Measurements from ENCODE around the gene ONECUT3.
A peak's percentile ranks its signal among the peaks of the same experiment; 100 is the strongest.

ONECUT3 gene

GRCh38 chr19:1765904-1766799 lies 12.8 kb downstream of the ONECUT3 start:
- no peak overlapping the region for H3K27ac ChIP-seq
- DNase-seq (ENCODE audit: low read depth, low spot score) = no peak

GRCh38 chr19:1766800-1767352 lies 13.6 kb downstream of the ONECUT3 start:
- no peak for DNase-seq (ENCODE audit: low read depth, low spot score)

GRCh38 chr19:1767464-1767933 lies 14.2 kb downstream of the ONECUT3 start:
- no peak overlapping the region for H3K27ac ChIP-seq
- DNase-seq (ENCODE audit: low read depth, low spot score) = no peak

More at GRCh38 chr19:1766800-1767352, 13.6 kb downstream of the ONECUT3 start:
- no peak overlapping the region for H3K27ac ChIP-seq

GRCh38 chr19:1768248-1768647 lies 14.9 kb downstream of the ONECUT3 start:
- no peak for DNase-seq (ENCODE audit: low read depth, low spot score)
- H3K27ac ChIP-seq = no peak overlapping the region

GRCh38 chr19:1768918-1769644 lies 15.8 kb downstream of the ONECUT3 start:
- no peak for DNase-seq (ENCODE audit: low read depth, low spot score)
- H3K27ac ChIP-seq = no peak overlapping the region

GRCh38 chr19:1769645-1769985 lies 16.3 kb downstream of the ONECUT3 start:
- H3K27ac ChIP-seq = no peak overlapping the region
- no peak for DNase-seq (ENCODE audit: low read depth, low spot score)

GRCh38 chr19:1770866-1771576 lies 17.7 kb downstream of the ONECUT3 start:
- H3K27ac ChIP-seq = no peak overlapping the region
- DNase-seq (ENCODE audit: low read depth, low spot score) = no peak

- DNase-seq (ENCODE audit: low read depth, low spot score) = peak; percentile 89
- peak overlapping the region; percentile 66 for H3K27ac ChIP-seq
These were observed 19.9 kb downstream of the ONECUT3 start for GRCh38 chr19:1773184-1773583.

- no peak overlapping the region for H3K27ac ChIP-seq
- no peak for DNase-seq (ENCODE audit: low read depth, low spot score)
These were observed 21.9 kb downstream of the ONECUT3 start for GRCh38 chr19:1774989-1775772.

- no peak overlapping the region for H3K27ac ChIP-seq
These were observed 22.8 kb downstream of the ONECUT3 start for GRCh38 chr19:1775951-1776605.

GRCh38 chr19:1776606-1777147 lies 23.4 kb downstream of the ONECUT3 start:
- no peak overlapping the region for H3K27ac ChIP-seq
- no peak for DNase-seq (ENCODE audit: low read depth, low spot score)

More at GRCh38 chr19:1775951-1776605, 22.8 kb downstream of the ONECUT3 start:
- DNase-seq (ENCODE audit: low read depth, low spot score) = no peak

GRCh38 chr19:1777149-1777548 lies 23.8 kb downstream of the ONECUT3 start:
- no peak for DNase-seq (ENCODE audit: low read depth, low spot score)
- H3K27ac ChIP-seq = no peak overlapping the region

- no peak overlapping the region for H3K27ac ChIP-seq
These were observed 26.3 kb downstream of the ONECUT3 start for GRCh38 chr19:1779574-1779973.

GRCh38 chr19:1780272-1780958 lies 27.1 kb downstream of the ONECUT3 start:
- DNase-seq (ENCODE audit: low read depth, low spot score) = no peak
- H3K27ac ChIP-seq = no peak overlapping the region

More at GRCh38 chr19:1779574-1779973, 26.3 kb downstream of the ONECUT3 start:
- no peak for DNase-seq (ENCODE audit: low read depth, low spot score)

GRCh38 chr19:1782521-1782920 lies 29.2 kb downstream of the ONECUT3 start:
- no peak for DNase-seq (ENCODE audit: low read depth, low spot score)
- H3K27ac ChIP-seq = no peak overlapping the region

- H3K27ac ChIP-seq = no peak overlapping the region
- DNase-seq (ENCODE audit: low read depth, low spot score) = no peak
These were observed 30.0 kb downstream of the ONECUT3 start for GRCh38 chr19:1783354-1783753.

- DNase-seq (ENCODE audit: low read depth, low spot score) = no peak
- H3K27ac ChIP-seq = no peak overlapping the region
These were observed 30.6 kb downstream of the ONECUT3 start for GRCh38 chr19:1783874-1784273.

GRCh38 chr19:1785310-1785709 lies 32.0 kb downstream of the ONECUT3 start:
- H3K27ac ChIP-seq = no peak overlapping the region
- DNase-seq (ENCODE audit: low read depth, low spot score) = no peak

All from epithelial cell of prostate (primary cell).